ENCODE measurements around the gene FBXO36.

The FBXO36 gene

DNA sequence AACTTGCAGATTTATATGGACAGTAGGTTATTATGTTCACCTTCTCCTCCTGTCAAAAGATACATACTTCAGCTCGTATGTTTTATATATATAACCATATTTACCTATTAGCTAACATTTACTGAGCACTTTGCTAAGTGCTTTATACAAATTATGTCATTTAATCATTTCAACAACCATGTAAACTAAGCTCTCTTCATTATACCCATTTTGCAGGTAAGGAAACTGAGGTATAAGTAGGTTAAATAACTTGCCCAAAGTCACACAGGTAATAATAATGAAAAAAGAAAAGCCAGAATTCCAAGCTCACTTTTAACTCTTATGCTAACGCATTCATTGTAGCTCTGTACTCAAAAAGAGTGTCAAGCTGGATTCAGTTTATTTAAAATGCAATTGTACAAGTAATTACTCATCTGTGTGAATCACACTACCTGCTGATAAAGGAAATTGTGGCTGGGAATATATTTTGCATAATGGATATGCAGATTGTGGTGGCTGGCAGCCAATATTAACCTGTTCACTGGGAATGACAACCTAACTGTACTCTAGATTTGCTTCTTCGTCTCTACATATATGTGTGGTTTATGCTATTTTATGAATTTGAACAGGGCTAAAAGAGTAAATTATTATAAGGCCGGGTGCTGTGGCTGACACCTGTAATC, 125.8 kb downstream of the FBXO36 start:
- no peak for DNase-seq (ENCODE audit: low read depth, low spot score)

DNA sequence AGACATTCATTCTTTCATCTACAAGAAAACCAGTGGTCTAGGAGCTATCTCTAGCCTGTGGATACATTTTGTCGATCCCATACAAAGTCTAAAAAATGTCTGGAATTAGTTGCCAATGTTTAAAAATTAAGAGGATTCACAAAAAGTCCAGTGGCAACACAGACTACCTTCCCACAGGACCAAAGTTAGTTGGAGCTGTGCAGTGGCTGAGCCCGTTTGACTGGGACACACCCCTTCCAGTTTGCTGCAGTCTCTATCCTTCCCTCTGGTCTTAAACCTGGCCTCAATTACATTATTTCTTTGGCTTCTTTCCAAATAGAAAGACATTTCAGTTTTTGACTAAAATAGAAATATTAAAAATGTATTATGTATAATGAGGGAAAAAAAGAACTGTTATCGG, 127.8 kb downstream of the FBXO36 start:
- DNase-seq (ENCODE audit: low read depth, low spot score), result no peak

DNA sequence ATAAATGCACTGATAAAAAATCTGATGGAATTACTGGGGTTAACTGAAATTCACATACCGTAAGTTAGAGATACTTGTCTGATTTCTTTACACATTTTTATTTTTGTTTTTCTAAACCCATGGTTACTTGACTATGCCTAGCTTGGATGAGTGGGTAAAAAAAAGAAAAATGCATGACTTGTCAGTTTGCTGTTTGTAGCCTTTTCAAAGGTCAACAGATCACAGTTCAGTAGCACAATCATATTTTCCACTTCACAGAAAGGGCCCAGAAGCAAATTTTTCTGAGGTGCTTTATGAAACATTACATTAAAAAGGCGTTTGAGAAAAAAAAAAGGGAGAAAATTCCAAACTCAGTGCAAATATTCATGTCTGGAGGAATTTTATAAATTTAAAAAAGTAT, 130.0 kb downstream of the FBXO36 start:
- DNase-seq (ENCODE audit: low read depth, low spot score), result no peak

DNA sequence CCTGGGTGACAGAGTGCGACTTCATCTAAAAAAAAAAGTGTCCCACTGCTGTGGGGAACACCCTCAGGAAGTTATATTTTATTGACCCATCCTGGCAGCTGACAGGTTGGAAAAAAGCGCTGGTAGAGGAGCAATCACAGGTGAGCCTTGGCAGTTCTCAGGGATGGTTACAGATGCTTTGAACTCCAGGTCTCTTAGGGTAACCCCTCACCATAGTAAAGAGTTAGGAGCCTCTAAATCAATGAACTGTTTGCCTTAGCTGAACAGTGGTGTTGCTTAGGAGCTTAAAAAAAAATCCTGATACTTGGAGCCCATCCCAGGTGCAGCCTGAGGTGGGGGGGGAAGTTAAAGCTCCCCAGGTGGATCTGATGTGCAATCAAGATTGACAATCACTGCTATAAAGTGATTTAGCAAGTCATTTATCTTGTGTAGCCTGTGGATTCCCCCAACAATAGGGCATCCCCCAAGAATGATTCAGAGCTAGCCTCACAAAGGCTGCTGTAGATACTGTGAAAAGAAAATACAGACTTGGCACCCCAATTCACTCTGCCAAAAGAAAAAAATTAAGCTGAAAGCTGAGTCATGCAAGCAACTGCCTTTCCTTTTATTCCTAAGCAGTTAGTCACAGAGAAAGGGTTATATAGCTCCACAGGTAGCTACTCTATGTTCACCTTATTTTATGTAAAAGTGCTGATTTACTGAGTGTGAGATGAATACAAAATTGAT, 131.6 kb downstream of the FBXO36 start:
- DNase-seq (ENCODE audit: low read depth, low spot score), result no peak

DNA sequence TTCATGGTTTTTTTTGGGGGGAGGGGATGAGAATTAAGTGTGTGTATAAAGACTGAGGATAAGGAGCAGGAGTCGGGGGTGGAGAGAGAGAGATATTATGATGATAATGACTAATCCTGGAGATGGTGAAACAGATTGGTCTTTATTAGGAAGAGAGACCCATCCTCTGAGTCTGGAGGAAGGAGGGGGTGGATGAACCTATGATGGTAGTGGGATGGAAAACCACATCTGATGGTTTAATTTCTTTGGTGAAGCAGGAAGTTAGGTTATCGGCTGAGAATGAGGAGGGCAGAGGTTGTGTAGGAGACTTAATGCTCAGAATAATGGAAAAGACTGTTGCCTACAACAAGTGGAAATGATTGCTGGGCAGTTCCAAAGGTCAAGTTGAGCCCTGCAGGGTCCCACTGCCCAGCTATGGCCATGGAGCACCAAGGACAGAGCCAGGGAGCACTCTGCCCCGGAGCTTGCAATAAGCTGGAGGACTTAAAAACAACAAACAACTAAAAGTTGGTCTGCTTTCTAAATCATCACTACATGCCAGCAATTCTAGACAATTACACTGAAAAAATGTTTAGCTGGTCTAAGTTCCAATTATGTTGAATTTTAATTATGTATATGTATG, 138.5 kb downstream of the FBXO36 start:
- no peak for DNase-seq (ENCODE audit: low read depth, low spot score)

Data from activated CD4-positive, CD25-positive, alpha-beta regulatory T cell treated with anti-CD3 and anti-CD28 coated beads, Interleukin-2, amount 50 U/mL, for 16 hours (primary cell).